SJSA1 (cell line): ENCODE measurements around the gene RAD51B. TPM values are rescaled to one million over a fixed set of nuclear protein-coding genes. Genes with fewer than 3 reads are reported as not detected.

Source experiments
- DNase-seq, 2 experiments: peaks; one replicate each; pipeline ENCODE4 v3.0.0-alpha.2; 2015 to 2020; ENCODE audit warnings: low spot score in 2 of 2, low read depth in 1 of 2
- H3K27ac ChIP-seq: fragments of 250-450 bp; sonication (Bioruptor Pico); 2 replicates; pipeline ENCODE4 v1.5.1; 2020; ENCODE audit warnings: mild to moderate bottlenecking, moderate library complexity
- H3K27me3 ChIP-seq: fragments of 250-450 bp; sonication (Bioruptor Pico); replicated peaks from 2 replicates; pipeline ENCODE4 v1.5.1; 2020; ENCODE audit warnings: mild to moderate bottlenecking, moderate library complexity
- H3K36me3 ChIP-seq: fragments of 250-450 bp; sonication (Bioruptor Pico); 2 replicates; pipeline ENCODE4 v1.5.1; 2020; ENCODE audit warnings: mild to moderate bottlenecking
- H3K4me1 ChIP-seq: fragments of 250-450 bp; sonication (Bioruptor Pico); replicated peaks from 2 replicates; pipeline ENCODE4 v1.6.1; 2021; ENCODE audit warnings: mild to moderate bottlenecking
- H3K4me3 ChIP-seq: fragments of 250-450 bp; sonication (Bioruptor Pico); 2 replicates; pipeline ENCODE4 v1.5.1; 2020; ENCODE audit warnings: mild to moderate bottlenecking
- H3K9me3 ChIP-seq: fragments of 250-450 bp; sonication (Bioruptor Pico); replicated peaks from 2 replicates; pipeline ENCODE4 v1.5.1; 2020; ENCODE audit warnings: mild to moderate bottlenecking
- total RNA-seq: library from RNA; depleted of rRNA; stranded (reverse); fragments of >200 nt; shearing (Covaris generic); gene quantifications from 2 replicates; pipeline ENCODE4 v1.2.3, GENCODE V29; 2014

RAD51B gene
- total RNA-seq, 1 experiment from 2014 or later, result 4.7 TPM

DNA sequence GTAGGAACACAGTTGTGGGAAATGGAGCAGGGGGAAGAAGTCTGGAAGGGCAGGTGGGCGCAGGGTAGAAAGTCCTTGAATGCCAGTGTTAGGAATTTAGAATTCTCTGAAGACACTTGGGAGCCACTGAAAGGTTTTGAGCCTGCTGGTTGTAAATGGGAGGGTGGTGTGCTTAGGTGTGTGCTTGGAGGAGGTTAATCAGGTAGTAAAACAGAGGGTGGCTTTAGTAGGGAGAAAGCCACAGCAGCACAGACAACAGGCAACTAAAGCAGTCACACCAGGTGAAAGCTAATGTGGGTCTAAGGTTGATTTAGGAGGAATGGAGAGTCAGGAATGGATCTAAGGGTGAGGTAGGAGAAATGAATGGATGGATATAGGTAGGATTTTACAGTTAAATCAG is 588.2 kb downstream of the RAD51B start:
- Histone ChIP-seq H3K4me1 (no peaks in the 10 kb centered on the region), H3K4me3 (no peak overlapping the region), H3K27me3 (no peaks in the 10 kb centered on the region), H3K36me3 (no peaks in the 10 kb centered on the region), H3K27ac (no peak overlapping the region), H3K9me3 (no peaks in the 10 kb centered on the region)
- no peak for DNase-seq

DNA sequence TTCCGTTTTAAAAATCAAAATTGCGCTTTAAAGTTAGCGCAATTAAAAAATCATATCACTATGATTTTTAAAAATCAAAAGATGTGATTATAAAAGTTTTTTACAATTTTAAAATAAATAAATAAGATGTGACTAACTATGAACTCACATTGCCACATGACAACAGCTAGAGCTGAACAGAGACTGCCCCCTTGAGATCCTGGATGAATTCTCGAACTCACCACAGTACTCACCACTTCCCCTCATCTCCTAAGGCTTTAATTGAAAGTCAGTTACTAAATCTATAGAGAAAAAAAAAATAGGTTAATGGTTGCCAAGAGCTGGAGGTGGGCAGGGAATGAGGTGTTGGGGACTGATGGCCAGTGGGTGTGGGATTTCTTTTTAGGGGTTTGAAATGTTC is 589.1 kb downstream of the RAD51B start:
- no peaks in the 10 kb centered on the region for H3K4me1 ChIP-seq
- H3K27me3 ChIP-seq, result no peaks in the 10 kb centered on the region
- H3K9me3 ChIP-seq, result no peaks in the 10 kb centered on the region
- no peaks in the 10 kb centered on the region for H3K36me3 ChIP-seq
- H3K4me3 ChIP-seq, result no peak overlapping the region
- no peak overlapping the region for H3K27ac ChIP-seq
- no peak for DNase-seq

DNA sequence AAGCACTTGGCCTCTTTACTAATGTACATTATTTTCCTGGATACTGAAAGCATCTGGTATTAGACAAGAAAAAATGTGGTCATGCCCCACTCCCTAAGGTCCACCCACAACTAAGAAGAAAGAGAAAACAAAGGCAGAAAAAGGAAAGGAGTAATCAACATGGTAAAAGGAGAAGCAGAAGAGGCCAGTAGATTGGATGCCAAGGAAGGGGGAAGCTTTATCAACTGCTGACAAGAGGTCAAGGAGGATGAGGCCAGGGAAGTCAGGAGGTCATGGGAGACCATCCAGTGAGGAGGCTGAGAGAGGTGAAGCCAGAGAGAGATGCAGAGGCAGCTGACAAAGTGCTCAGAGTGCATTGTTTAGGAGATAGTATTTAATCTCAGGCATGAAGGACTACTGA is 589.8 kb downstream of the RAD51B start:
- Histone ChIP-seq H3K27me3 (no peaks in the 10 kb centered on the region), H3K9me3 (no peaks in the 10 kb centered on the region), H3K36me3 (no peaks in the 10 kb centered on the region), H3K4me1 (no peaks in the 10 kb centered on the region), H3K4me3 (no peak overlapping the region), H3K27ac (no peak overlapping the region)
- no peak for DNase-seq

DNA sequence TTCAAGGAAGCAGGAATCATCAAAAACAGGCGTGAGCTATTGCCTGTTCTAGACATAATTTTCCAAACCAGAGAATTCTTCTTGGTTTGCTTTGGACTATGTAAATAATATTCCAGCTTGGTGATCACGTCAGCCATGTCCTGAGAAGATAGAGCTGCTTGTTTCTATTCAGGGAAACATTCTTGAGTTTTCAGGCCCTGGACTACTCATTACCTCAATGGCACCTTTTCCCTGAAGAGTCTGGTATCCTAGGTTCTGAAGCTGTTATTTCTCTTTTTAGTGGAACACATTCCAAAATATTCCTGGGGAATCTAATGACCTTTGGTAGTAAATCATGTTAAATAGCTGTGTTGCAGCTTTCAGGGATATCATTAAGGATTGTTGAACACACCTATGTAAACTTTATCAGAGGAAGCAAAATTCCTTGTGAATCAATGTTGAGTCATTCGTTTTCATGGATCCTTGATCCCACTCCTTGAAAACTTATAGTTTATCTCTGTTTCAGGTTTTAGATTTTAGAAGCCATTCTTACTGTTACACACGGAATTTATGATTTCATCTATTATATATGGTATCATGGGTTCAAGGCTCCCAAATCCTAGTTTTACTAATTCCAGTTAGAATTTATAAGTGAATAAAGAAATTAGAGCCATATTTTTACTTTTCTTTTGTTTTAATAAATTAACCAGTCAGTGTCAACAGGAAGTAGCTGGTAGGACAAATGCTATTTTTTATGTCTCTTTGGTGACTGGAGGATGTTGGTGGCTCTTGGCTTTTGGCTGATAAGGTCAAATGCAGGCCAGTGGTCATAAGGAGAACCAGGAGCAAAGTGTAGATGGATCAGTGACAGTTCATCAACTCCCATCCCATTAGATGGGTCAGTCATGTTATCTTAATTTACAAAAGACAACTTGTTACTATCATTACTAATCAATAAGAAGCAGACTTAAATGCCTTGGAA is 593.2 kb downstream of the RAD51B start:
- no peaks in the 10 kb centered on the region for H3K27me3 ChIP-seq
- H3K27ac ChIP-seq, result no peak overlapping the region
- H3K9me3 ChIP-seq, result no peaks in the 10 kb centered on the region
- H3K4me3 ChIP-seq, result no peak overlapping the region
- no peaks in the 10 kb centered on the region for H3K4me1 ChIP-seq
- DNase-seq, result no peak
- no peaks in the 10 kb centered on the region for H3K36me3 ChIP-seq

DNA sequence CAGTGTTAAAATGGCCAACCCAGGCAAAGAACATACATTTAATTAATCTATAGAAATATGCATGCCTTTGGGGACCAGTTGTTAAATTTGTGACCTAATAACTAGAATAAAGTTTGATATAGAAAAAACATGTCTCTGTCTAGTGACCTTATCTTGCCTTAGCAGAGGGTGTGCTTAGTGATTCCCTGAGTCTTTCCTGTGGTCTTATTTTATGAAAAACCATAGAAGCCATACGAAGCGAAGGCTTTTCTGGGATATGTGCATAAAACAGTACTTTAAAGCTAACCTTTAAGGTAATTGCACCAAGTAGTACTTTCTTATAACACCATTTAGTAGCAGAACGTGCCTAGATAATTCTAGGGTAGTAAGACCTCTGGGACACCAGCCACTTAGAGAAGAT is 593.9 kb downstream of the RAD51B start:
- no peak overlapping the region for H3K4me3 ChIP-seq
- H3K9me3 ChIP-seq, result no peaks in the 10 kb centered on the region
- H3K27me3 ChIP-seq, result no peaks in the 10 kb centered on the region
- H3K4me1 ChIP-seq, result no peaks in the 10 kb centered on the region
- H3K27ac ChIP-seq, result no peak overlapping the region
- H3K36me3 ChIP-seq, result no peaks in the 10 kb centered on the region
- no peak for DNase-seq

DNA sequence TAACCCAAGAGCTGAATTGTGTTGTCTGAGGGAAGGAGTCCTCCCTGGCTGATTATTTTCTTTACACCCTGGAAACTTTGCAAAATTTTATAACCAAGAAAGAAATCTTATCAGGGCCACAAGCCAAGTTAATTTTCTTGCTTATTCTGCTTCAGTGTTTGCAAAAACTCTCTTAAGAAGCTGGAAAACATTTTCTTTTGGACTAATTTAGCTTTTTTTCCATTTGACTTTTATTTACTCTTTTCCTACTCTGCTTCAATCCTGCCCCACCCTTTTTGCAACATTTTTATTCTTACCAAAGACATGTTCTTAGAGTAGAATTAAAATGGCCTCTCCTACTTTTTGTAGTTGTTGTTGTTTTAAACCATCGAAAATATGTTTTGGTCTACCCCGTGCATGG is 594.5 kb downstream of the RAD51B start:
- H3K9me3 ChIP-seq, result no peaks in the 10 kb centered on the region
- no peak overlapping the region for H3K27ac ChIP-seq
- no peaks in the 10 kb centered on the region for H3K4me1 ChIP-seq
- no peaks in the 10 kb centered on the region for H3K36me3 ChIP-seq
- no peak for DNase-seq
- H3K4me3 ChIP-seq, result no peak overlapping the region
- no peaks in the 10 kb centered on the region for H3K27me3 ChIP-seq

DNA sequence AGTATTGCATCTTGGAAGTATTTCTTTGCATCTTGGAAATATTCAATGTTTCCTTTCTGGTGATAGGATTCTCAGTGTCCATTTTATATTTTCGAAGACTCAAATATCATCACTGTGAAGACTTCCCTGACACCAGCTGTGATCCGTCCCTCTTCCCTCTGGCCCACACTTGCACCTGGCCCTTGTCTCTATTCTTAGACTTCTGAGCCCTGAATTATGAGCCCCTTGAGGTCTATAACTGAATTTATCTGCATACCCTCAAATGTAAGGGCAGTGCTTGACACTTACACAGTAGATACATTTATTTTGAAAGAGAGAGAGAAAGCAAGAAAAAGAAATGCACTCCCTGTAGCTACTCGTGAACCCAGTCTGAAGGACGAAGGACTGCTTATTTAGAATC is 596.6 kb downstream of the RAD51B start:
- DNase-seq, result no peak
- no peak overlapping the region for H3K27ac ChIP-seq

DNA sequence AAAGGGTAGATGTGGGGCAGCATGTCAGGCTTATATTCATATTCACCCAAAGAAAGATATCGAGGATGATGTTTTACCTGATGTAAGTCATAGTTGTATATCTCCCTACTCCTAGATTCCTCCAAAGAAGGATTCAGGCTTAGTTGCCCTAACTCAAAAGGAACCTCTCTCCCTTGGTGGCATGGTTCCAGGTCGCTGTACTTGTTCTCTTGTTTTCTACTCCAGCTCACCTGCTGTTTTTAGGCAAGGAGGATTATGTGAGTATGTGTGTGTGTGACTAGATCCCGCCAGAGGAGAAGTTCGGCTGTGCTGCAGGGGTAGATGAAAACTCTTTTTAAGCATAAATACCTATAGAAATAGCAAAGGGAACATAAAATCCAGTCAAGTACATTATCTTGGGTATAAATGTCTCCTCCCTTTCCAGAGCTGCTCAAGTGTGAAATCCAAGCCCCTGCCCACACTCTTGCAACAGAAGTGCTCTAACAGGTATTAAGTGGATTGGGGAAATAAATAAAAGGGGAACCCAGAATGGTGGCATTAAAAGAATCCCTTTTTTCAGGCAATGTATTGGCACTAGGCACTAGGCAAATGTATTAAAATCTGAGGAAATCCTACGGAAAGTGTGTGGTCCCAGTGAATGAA is 597.6 kb downstream of the RAD51B start:
- no peak for DNase-seq
- Histone ChIP-seq H3K9me3 (no peaks in the 10 kb centered on the region), H3K27ac (no peak overlapping the region), H3K27me3 (no peaks in the 10 kb centered on the region), H3K4me3 (no peak overlapping the region), H3K4me1 (no peaks in the 10 kb centered on the region), H3K36me3 (no peaks in the 10 kb centered on the region)

More for the DNA sequence above, 596.6 kb downstream of the RAD51B start:
- no peaks in the 10 kb centered on the region for H3K36me3 ChIP-seq
- H3K27me3 ChIP-seq, result no peaks in the 10 kb centered on the region
- no peaks in the 10 kb centered on the region for H3K4me1 ChIP-seq
- H3K4me3 ChIP-seq, result no peak overlapping the region
- H3K9me3 ChIP-seq, result no peaks in the 10 kb centered on the region

DNA sequence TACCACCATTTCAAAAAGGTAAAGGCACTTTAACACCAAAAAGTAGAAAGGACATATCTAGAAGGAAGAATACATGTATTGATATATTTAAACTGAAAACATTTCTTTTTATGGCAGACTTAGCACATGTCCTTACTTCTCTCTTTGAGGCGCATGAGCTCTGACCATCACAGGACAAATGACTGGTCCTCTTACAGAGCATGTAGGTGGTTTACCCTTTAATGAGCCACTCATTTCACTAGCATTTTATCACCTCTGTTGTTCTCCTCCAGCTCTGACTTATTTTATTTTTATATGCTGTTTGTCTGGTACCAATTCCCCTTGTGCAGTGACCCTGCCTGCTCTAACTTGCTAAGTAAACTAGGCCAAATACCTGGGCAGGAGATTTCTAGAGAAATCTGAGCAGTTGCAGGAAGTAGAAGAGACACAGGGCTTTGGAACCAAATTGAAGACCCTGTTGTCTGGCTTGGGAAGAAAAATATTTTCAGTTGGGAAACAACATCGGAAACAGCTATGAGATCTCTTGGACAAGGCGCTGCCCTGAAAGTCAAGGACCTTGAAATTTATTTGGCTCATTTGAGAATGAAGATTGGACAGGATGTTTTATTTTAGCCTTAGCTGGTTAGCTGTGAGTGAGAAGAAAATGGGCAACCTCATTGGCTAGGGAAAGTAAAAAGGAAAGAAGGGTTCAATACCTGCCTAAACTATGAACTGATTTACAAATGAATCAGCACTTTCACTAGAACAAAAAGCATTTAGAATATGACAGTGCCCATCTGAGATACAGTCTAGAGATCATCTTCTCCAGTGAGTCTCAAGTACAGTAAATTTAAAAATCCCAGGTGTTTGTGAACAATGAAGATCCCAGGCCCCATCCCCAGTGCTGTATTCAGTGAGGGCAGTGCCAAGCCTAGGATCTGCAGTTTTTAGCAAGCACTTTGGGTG is 598.9 kb downstream of the RAD51B start:
- Histone ChIP-seq H3K27ac (no peak overlapping the region), H3K4me3 (no peak overlapping the region), H3K9me3 (no peaks in the 10 kb centered on the region), H3K27me3 (no peaks in the 10 kb centered on the region), H3K4me1 (no peaks in the 10 kb centered on the region), H3K36me3 (no peaks in the 10 kb centered on the region)
- DNase-seq, result no peak

DNA sequence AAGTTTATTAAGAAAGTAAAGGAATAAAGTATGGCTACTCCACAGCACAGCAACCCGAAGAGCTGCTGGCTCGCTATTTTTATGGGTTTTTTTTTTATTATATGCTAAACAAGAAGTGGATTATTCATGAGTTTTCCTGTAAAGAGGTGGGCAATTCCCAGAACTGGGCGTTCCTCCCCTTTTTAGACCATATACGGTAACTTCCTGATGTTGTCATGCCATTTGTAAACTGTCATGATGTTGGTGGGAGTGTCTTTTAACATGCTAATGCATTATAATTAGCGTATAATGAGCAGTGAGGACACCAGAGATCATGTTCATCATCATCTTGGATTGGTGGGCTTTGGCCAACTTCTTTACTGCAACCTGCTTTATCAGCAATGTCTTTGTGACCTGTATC is 600.8 kb downstream of the RAD51B start:
- Histone ChIP-seq H3K4me1 (no peaks in the 10 kb centered on the region), H3K4me3 (no peak overlapping the region), H3K9me3 (no peaks in the 10 kb centered on the region), H3K36me3 (no peaks in the 10 kb centered on the region), H3K27me3 (no peaks in the 10 kb centered on the region), H3K27ac (no peak overlapping the region)
- DNase-seq, result no peak

DNA sequence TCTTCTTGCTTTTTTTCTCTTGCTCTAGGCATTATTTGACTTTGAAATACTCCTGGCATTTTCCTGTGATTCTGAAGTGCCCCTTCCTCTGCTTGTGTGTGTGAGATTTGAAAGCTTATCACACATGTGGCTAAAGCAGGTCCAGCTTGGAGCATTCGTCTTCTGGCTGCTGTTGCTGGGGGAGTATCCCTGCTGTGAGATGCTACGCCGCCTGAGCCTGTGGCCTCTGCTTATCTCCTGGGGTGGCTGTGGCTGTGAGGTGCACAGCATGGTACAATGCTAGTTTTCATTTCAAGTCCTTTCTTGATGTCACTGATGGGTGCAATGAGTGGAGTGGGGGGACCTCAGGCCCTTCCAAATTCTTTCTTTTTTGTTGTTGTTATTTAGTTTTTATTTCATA is 601.5 kb downstream of the RAD51B start:
- Histone ChIP-seq H3K9me3 (no peaks in the 10 kb centered on the region), H3K36me3 (no peaks in the 10 kb centered on the region), H3K4me3 (no peak overlapping the region), H3K4me1 (no peaks in the 10 kb centered on the region), H3K27ac (no peak overlapping the region), H3K27me3 (no peaks in the 10 kb centered on the region)
- DNase-seq, result no peak

DNA sequence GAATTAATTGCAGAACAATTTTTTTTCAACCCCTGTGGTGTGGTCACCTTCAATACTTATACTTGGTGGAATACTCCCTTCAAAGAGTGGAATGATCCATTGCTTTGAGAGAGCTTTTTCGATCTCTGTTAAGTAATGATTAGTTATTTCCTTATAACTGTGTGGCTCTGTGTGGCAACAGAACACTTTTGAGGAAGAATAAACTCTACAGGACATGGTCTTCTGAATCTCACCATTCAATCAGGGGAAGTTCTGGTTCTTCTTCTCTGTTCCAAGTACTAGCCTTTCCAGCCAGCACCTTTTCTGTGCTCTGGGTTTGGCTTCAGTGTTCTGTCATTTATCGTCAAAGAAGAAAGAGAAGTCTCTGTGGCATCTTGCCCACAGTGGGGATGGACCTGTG is 604.1 kb downstream of the RAD51B start:
- Histone ChIP-seq H3K27ac (no peak overlapping the region), H3K27me3 (no peaks in the 10 kb centered on the region), H3K4me1 (no peaks in the 10 kb centered on the region), H3K36me3 (no peaks in the 10 kb centered on the region), H3K4me3 (no peak overlapping the region), H3K9me3 (no peaks in the 10 kb centered on the region)
- no peak for DNase-seq

DNA sequence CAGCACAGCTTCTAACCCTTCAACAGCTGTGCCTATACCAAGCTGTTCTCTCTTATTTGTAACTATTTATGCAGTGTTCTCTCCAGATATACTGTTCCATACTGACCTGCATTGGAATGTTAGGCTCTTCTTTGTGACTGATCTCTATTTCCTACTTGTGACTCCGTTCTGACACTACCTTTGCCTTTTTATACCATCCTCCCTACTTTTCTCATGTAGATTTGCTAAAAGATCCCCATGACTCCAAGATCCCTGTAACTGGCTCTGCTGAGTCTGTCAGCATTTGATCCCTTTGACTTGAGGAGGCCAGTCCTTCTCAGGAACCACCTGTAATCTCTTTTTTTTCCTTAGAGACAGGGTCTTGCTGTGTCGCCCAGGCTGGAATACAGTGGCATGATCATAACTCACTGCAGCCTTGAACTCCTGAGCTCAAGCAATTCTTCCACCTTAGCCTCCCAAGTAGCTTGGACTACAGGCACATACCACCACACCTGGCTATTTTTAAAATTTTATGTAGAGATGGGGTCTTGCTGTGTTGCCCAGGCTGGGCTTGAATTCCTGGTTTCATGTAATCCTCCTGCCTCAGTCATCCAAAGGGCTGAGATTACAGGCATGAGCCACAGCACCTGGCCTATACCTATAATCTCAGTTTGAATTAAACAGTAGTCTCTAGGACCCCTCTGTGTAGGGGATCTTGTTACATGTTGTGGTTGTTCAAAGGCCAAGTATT is 605.0 kb downstream of the RAD51B start:
- Histone ChIP-seq H3K4me3 (no peak overlapping the region), H3K27me3 (no peaks in the 10 kb centered on the region), H3K4me1 (no peaks in the 10 kb centered on the region), H3K36me3 (no peaks in the 10 kb centered on the region), H3K9me3 (no peaks in the 10 kb centered on the region), H3K27ac (no peak overlapping the region)
- DNase-seq, result no peak
